Mucosa of rectum (tissue), 2 donors: Measurements from ENCODE around the gene SLC7A5.

Source experiments
- H3K27ac ChIP-seq, 2 donors: one replicate each; pipeline ENCODE4 v1.7.0; 2013; ENCODE audit warnings: inconsistent platforms in 2 of 2, low read depth in 2 of 2, low read length in 2 of 2
- H3K27me3 ChIP-seq, 2 donors: one replicate each; pipeline ENCODE4 v1.7.0; 2013; ENCODE audit warnings: low read length in 2 of 2; ENCODE audit not compliant: control insufficient read depth in 2 of 2, insufficient read depth in 2 of 2
- H3K36me3 ChIP-seq, 2 donors: one replicate each; pipeline ENCODE4 v1.7.0; 2013; ENCODE audit warnings: low read length in 2 of 2; ENCODE audit not compliant: control insufficient read depth in 2 of 2, insufficient read depth in 2 of 2
- H3K4me1 ChIP-seq, 2 donors: one replicate each; pipeline ENCODE4 v1.7.0; 2013; ENCODE audit warnings: low read length in 2 of 2, mild to moderate bottlenecking in 1 of 2; ENCODE audit not compliant: control insufficient read depth in 2 of 2, insufficient read depth in 2 of 2
- H3K4me3 ChIP-seq, 2 donors: one replicate each; pipeline ENCODE4 v1.7.0; 2013; ENCODE audit warnings: low read length in 2 of 2
- H3K9ac ChIP-seq, 2 donors: one replicate each; pipeline ENCODE4 v1.7.0; 2013; ENCODE audit warnings: low read length in 2 of 2, low read depth in 1 of 2, mild to moderate bottlenecking in 1 of 2
- H3K9me3 ChIP-seq, 2 donors: one replicate each; pipeline ENCODE4 v1.7.0; 2013; ENCODE audit warnings: low read length in 2 of 2; ENCODE audit not compliant: control insufficient read depth in 2 of 2
- donor health status: healthy.
- donor health status: Normal muscosa, but diverticular disease.

The SLC7A5 gene

GRCh38 chr16:87806641-87807546, 62.4 kb downstream of the SLC7A5 start:
- Histone ChIP-seq H3K9ac (peak overlapping the region in 1 of 2 donors; percentile 40), H3K9me3 (no peaks in the 10 kb centered on the region), H3K4me1 (peaks cover 13 to 14% of the 10 kb centered on the region in 2 donors), H3K27ac (peak overlapping the region; percentile 60 to 71), H3K36me3 (no peaks in the 10 kb centered on the region), H3K27me3 (no peaks in the 10 kb centered on the region), H3K4me3 (peak overlapping the region; percentile 28 to 48)

GRCh38 chr16:87806261-87806640, 63.1 kb downstream of the SLC7A5 start:
- Histone ChIP-seq H3K9ac (peak overlapping the region in 1 of 2 donors; percentile 40), H3K36me3 (no peaks in the 10 kb centered on the region), H3K4me1 (peaks cover 13 to 14% of the 10 kb centered on the region in 2 donors), H3K4me3 (peak overlapping the region in 1 of 2 donors; percentile 48), H3K27me3 (no peaks in the 10 kb centered on the region), H3K27ac (no peak overlapping the region), H3K9me3 (no peaks in the 10 kb centered on the region)

GRCh38 chr16:87803385-87803784, 65.9 kb downstream of the SLC7A5 start:
- no peak overlapping the region for H3K9ac ChIP-seq
- H3K9me3 ChIP-seq: no peaks in the 10 kb centered on the region
- peaks cover 13 to 14% of the 10 kb centered on the region in 2 donors for H3K4me1 ChIP-seq
- H3K36me3 ChIP-seq: no peaks in the 10 kb centered on the region
- H3K4me3 ChIP-seq: no peak overlapping the region
- no peaks in the 10 kb centered on the region for H3K27me3 ChIP-seq
- H3K27ac ChIP-seq: no peak overlapping the region

- H3K27ac ChIP-seq: peak overlapping the region in 1 of 2 donors; percentile 16
- H3K4me3 ChIP-seq: no peak overlapping the region
- H3K9ac ChIP-seq: no peak overlapping the region
- no peaks in the 10 kb centered on the region for H3K9me3 ChIP-seq
- H3K27me3 ChIP-seq: no peaks in the 10 kb centered on the region
- no peaks in the 10 kb centered on the region for H3K36me3 ChIP-seq
- peaks cover 13 to 14% of the 10 kb centered on the region in 2 donors for H3K4me1 ChIP-seq
Measured at GRCh38 chr16:87802670-87803069, 66.6 kb downstream of the SLC7A5 start.

- H3K27me3 ChIP-seq: no peaks in the 10 kb centered on the region
Measured at GRCh38 chr16:87801679-87802259, 67.5 kb downstream of the SLC7A5 start.

GRCh38 chr16:87800497-87800896, 68.8 kb downstream of the SLC7A5 start:
- H3K4me1 ChIP-seq: no peaks in the 10 kb centered on the region
- H3K9me3 ChIP-seq: no peaks in the 10 kb centered on the region
- H3K27me3 ChIP-seq: no peaks in the 10 kb centered on the region
- H3K27ac ChIP-seq: no peak overlapping the region
- no peaks in the 10 kb centered on the region for H3K36me3 ChIP-seq
- H3K9ac ChIP-seq: no peak overlapping the region
- H3K4me3 ChIP-seq: no peak overlapping the region

More at GRCh38 chr16:87801679-87802259, 67.5 kb downstream of the SLC7A5 start:
- Histone ChIP-seq H3K36me3 (no peaks in the 10 kb centered on the region), H3K9ac (no peak overlapping the region), H3K4me1 (peaks cover 6 to 8% of the 10 kb centered on the region in 2 donors), H3K4me3 (no peak overlapping the region), H3K27ac (no peak overlapping the region), H3K9me3 (no peaks in the 10 kb centered on the region)

GRCh38 chr16:87795336-87795735, 74.0 kb downstream of the SLC7A5 start:
- no peak overlapping the region for H3K27ac ChIP-seq
- no peaks in the 10 kb centered on the region for H3K9me3 ChIP-seq
- H3K9ac ChIP-seq: no peak overlapping the region

GRCh38 chr16:87794485-87795078, 74.7 kb downstream of the SLC7A5 start:
- no peaks in the 10 kb centered on the region for H3K4me1 ChIP-seq
- no peaks in the 10 kb centered on the region for H3K27me3 ChIP-seq
- no peak overlapping the region for H3K9ac ChIP-seq
- no peak overlapping the region for H3K4me3 ChIP-seq
- no peaks in the 10 kb centered on the region for H3K36me3 ChIP-seq
- H3K27ac ChIP-seq: no peak overlapping the region
- no peaks in the 10 kb centered on the region for H3K9me3 ChIP-seq

More at GRCh38 chr16:87795336-87795735, 74.0 kb downstream of the SLC7A5 start:
- no peaks in the 10 kb centered on the region for H3K36me3 ChIP-seq
- H3K4me1 ChIP-seq: no peaks in the 10 kb centered on the region
- no peak overlapping the region for H3K4me3 ChIP-seq
- H3K27me3 ChIP-seq: no peaks in the 10 kb centered on the region

- no peak overlapping the region for H3K27ac ChIP-seq
- no peaks in the 10 kb centered on the region for H3K4me1 ChIP-seq
- no peak overlapping the region for H3K9ac ChIP-seq
- no peak overlapping the region for H3K4me3 ChIP-seq
- H3K27me3 ChIP-seq: no peaks in the 10 kb centered on the region
- no peaks in the 10 kb centered on the region for H3K9me3 ChIP-seq
- H3K36me3 ChIP-seq: no peaks in the 10 kb centered on the region
Measured at GRCh38 chr16:87792205-87792565, 77.1 kb downstream of the SLC7A5 start.
